Prostate gland (tissue), 2 donors: ENCODE data around the gene ABCC2. TPM values are rescaled to one million over a fixed set of nuclear protein-coding genes. Genes with fewer than 3 reads are reported as not detected.

Experiments used
- DNase-seq: peaks from one replicate; pipeline ENCODE4 v3.0.0-alpha.2; 2019; ENCODE audit warnings: low spot score
- H3K27ac ChIP-seq, 2 donors: fragments of 200-600 bp; sonication (generic); 2 replicates each; pipeline ENCODE4 v1.5.1; 2017 to 2019
- H3K27me3 ChIP-seq: fragments of 200-600 bp; sonication (generic); replicated peaks from 2 replicates; pipeline ENCODE4 v1.5.1; 2019; ENCODE audit not compliant: insufficient read depth
- H3K36me3 ChIP-seq, 2 donors: fragments of 200-600 bp; sonication (generic); 1 replicate in 1 of 2; 2 replicates in 1 of 2; pipeline versions ENCODE4 v1.5.1 to v1.8.1; 2017 to 2019
- H3K4me1 ChIP-seq: fragments of 200-600 bp; sonication (generic); replicated peaks from 2 replicates; pipeline ENCODE4 v1.5.1; 2019
- H3K4me3 ChIP-seq, 2 donors: fragments of 200-600 bp; sonication (generic); 2 replicates each; pipeline ENCODE4 v1.5.1; 2017 to 2019
- H3K9me3 ChIP-seq: fragments of 200-600 bp; sonication (generic); 2 replicates; pipeline ENCODE4 v1.5.1; 2017
- POLR2A ChIP-seq: fragments of 450-650 bp; IDR thresholded peaks from one replicate; pipeline ENCODE4 v1.6.1; 2016; ENCODE audit warnings: antibody characterized with exemption, mild to moderate bottlenecking
- POLR2AphosphoS5 ChIP-seq: sonication (generic); formaldehyde crosslinking; IDR thresholded peaks from one replicate; pipeline ENCODE4 v1.6.1; 2017; ENCODE audit warnings: antibody characterized with exemption
- WGBS: methylation state at CpG from one replicate; pipeline ENCODE4 v1.1.5; 2018; 5-methylcytosine and 5-hydroxymethylcytosine counted together
- intact Hi-C: fragments of 100-400 bp; cut with DNase I; formaldehyde crosslinking; loops from one replicate; pipeline ENCODE4 v1.14.2; 2022
- total RNA-seq, 2 donors: library from RNA; depleted of rRNA; stranded (reverse); fragments of >200 nt; gene quantifications; one replicate each; pipeline ENCODE4 v1.1.0, GENCODE V29; 2016
- TF ChIP-seq, protein P1 (sequence below), 4 experiments: fragments of 200-600 bp in 2 of 4; fragments of 450-650 bp in 2 of 4; sonication (generic) in 2 of 4; IDR thresholded peaks; 1 replicate in 3 of 4; 2 replicates in 1 of 4; pipeline ENCODE4 v1.5.1; 2016 to 2019; ENCODE audit warnings: antibody characterized with exemption in 4 of 4, mild to moderate bottlenecking in 2 of 4, moderate library complexity in 2 of 4

Gene ABCC2
- total RNA-seq, 2 donors from 2014 or later = 0.14 to 0.74 TPM

DNA sequence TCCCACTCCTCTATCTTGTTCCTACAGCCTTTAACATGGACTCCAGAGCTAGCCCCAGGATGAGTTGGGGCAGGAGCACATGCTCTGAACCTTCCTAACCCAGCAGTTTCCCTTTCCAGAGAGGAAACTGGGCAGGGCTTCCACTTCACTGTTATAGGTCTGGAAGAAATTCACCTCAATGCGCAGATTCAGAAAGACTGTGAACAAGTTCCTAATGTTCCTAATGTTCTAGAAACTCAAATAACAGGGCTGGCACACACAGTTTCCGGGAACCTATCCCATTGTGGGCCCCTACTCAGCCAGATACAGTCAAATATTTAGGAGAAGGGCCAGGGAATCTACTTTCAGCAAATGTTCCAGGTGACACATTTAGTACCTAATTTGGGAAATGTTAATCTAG lies 29.7 kb downstream of the ABCC2 start:
- Histone ChIP-seq H3K9me3 (no peaks in the 10 kb centered on the region), H3K27me3 (no peaks in the 10 kb centered on the region), H3K36me3 (no peaks in the 10 kb centered on the region), H3K27ac (peak overlapping the region in 1 of 2 donors; percentile 61), H3K4me1 (peaks cover 15% of the 10 kb centered on the region), H3K4me3 (no peak overlapping the region)
- DNase-seq = peak; percentile 34
- intact Hi-C loops = no loop called here
- peak; percentile 77 for TF ChIP-seq POLR2AphosphoS5
- TF ChIP-seq POLR2A = no peak
- 43% methylated on average over 2 of the region's 2 CpGs for WGBS

DNA sequence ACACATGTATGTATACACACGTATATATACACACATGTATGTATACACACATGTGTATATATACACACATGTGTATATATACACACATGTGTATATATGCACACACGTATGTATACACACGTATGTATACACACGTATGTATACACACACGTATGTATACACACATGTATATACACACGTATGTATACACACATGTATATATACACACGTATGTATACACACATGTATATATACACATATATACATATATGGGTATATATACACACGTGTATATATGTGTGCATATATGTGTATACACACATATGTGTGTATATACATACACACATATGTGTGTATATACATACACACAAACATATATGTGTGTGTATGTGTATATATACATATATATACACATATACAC lies 31.7 kb downstream of the ABCC2 start:
- Histone ChIP-seq H3K4me1 (peaks cover 15% of the 10 kb centered on the region), H3K27ac (no peak overlapping the region), H3K36me3 (no peaks in the 10 kb centered on the region), H3K9me3 (no peaks in the 10 kb centered on the region), H3K4me3 (no peak overlapping the region), H3K27me3 (no peaks in the 10 kb centered on the region)
- intact Hi-C loops = no loop called here
- no peak for DNase-seq
- 84% methylated on average over 8 of the region's 8 CpGs for WGBS
- TF ChIP-seq, protein P1, sequence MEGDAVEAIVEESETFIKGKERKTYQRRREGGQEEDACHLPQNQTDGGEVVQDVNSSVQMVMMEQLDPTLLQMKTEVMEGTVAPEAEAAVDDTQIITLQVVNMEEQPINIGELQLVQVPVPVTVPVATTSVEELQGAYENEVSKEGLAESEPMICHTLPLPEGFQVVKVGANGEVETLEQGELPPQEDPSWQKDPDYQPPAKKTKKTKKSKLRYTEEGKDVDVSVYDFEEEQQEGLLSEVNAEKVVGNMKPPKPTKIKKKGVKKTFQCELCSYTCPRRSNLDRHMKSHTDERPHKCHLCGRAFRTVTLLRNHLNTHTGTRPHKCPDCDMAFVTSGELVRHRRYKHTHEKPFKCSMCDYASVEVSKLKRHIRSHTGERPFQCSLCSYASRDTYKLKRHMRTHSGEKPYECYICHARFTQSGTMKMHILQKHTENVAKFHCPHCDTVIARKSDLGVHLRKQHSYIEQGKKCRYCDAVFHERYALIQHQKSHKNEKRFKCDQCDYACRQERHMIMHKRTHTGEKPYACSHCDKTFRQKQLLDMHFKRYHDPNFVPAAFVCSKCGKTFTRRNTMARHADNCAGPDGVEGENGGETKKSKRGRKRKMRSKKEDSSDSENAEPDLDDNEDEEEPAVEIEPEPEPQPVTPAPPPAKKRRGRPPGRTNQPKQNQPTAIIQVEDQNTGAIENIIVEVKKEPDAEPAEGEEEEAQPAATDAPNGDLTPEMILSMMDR (IDR thresholded peaks at IDR 0.05) = no peak
- TF ChIP-seq POLR2A = no peak
- no peak for TF ChIP-seq POLR2AphosphoS5

DNA sequence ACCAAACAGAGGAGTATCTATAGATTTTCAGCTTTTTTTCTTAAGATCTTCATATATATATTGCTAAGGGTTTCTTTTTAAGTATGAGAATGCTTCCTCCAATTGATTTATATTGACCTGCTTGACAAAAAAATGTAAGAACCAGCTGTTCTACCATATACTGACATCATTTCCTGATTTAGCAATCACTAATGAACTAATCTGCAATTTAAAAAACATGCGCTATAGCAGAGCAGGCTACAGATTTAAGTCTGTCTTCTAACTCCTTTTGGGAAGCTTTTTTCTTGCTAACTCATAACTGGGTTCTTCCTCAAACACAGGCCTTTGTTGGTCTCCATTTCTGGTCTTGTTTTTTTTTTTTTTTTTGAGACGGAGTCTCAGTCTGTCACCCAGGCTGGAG lies 33.2 kb downstream of the ABCC2 start:
- 92% methylated on average over 2 of the region's 2 CpGs for whole genome bisulfite sequencing
- H3K9me3 ChIP-seq = no peaks in the 10 kb centered on the region
- H3K27ac ChIP-seq = no peak overlapping the region
- no peak for TF ChIP-seq POLR2A
- TF ChIP-seq POLR2AphosphoS5 = no peak
- TF ChIP-seq, protein P1 (IDR thresholded peaks at IDR 0.05) = no peak
- DNase-seq = no peak
- no peaks in the 10 kb centered on the region for H3K27me3 ChIP-seq
- no peaks in the 10 kb centered on the region for H3K36me3 ChIP-seq
- intact Hi-C loops = no loop called here
- peaks cover 10% of the 10 kb centered on the region for H3K4me1 ChIP-seq
- no peak overlapping the region for H3K4me3 ChIP-seq

DNA sequence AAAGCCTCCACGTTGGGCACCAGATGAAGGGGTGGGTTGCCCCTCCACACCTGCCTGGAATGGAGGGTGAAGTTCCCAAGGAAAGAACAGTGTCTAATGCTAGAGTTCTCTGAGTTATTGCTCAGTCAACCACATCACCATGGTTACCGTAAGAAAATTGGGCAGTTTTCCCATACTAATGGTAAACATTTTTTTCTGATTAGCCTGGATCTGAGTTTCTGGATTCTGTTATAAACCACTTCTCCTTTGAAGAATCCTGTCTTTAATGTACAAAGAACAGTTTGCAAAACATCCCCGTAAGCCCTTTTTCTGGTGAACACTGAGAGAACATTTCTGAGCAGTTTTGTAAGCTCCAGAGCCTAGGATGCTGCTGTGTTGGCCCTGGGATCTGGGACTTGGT lies 45.5 kb downstream of the ABCC2 start:
- 75% methylated on average over 3 of the region's 3 CpGs for WGBS
- intact Hi-C loops = no loop called here

DNA sequence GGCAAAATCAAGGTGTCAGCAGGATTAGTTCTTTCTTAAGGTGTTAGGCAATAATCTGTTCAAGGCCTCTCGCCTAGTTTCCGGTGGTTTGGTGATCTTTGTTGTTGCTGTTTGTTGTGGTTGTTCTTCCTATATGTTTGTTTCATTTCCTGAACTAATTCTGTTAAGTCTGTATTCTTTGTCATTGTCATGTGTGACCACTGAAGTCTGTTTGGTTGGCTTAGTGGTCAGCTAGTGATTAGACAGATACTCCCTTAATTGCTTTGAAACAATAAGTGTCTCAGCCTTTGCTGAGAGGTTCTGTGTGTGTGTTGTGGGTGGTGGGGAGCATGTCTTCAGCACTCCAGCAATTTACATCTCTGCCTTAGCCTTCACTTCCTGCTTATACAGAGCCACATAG lies 46.0 kb downstream of the ABCC2 start:
- no peaks in the 10 kb centered on the region for H3K27me3 ChIP-seq
- intact Hi-C loops = no loop called here
- no peaks in the 10 kb centered on the region for H3K9me3 ChIP-seq
- WGBS = 85% methylated on average over 2 of the region's 2 CpGs
- no peak for DNase-seq
- H3K27ac ChIP-seq = no peak overlapping the region
- no peaks in the 10 kb centered on the region for H3K36me3 ChIP-seq
- no peaks in the 10 kb centered on the region for H3K4me1 ChIP-seq
- TF ChIP-seq POLR2A (no peak), POLR2AphosphoS5 (no peak)
- TF ChIP-seq, protein P1 (IDR thresholded peaks at IDR 0.05) = no peak
- no peak overlapping the region for H3K4me3 ChIP-seq

More for the DNA sequence above, 45.5 kb downstream of the ABCC2 start:
- Histone ChIP-seq H3K27ac (no peak overlapping the region), H3K4me1 (no peaks in the 10 kb centered on the region), H3K9me3 (no peaks in the 10 kb centered on the region), H3K36me3 (no peaks in the 10 kb centered on the region), H3K27me3 (no peaks in the 10 kb centered on the region), H3K4me3 (no peak overlapping the region)
- DNase-seq = no peak
- TF ChIP-seq POLR2A = no peak
- TF ChIP-seq POLR2AphosphoS5 = no peak
- TF ChIP-seq, protein P1 (IDR thresholded peaks at IDR 0.05) = no peak
